GM21447 (cell line): Measurements from ENCODE around the gene NPDC1.

ENCODE experiments used
- ATAC-seq: cut with Tn5 transposase; IDR thresholded peaks from one replicate; pipeline ENCODE4 v1.9.1; 2021; ENCODE audit not compliant: unreplicated experiment

The NPDC1 gene

GRCh38 chr9:137027369-137028262 is 18.4 kb downstream of the NPDC1 start, which contains the start of gene ABCA2:
TSS of gene ABCA2 (minus strand) at chr9:137028237. CDS start at chr9:137028140, 97 bp downstream.
- ATAC-seq: no peak

GRCh38 chr9:137026828-137027227 is 19.1 kb downstream of the NPDC1 start:
- no peak for ATAC-seq

GRCh38 chr9:137026384-137026783 is 19.6 kb downstream of the NPDC1 start:
- ATAC-seq: no peak

GRCh38 chr9:137025517-137025966 is 20.4 kb downstream of the NPDC1 start:
- ATAC-seq: no peak

- ATAC-seq: no peak
These were observed 22.4 kb downstream of the NPDC1 start for GRCh38 chr9:137023583-137023991.

- ATAC-seq: no peak
These were observed 22.8 kb downstream of the NPDC1 start for GRCh38 chr9:137023157-137023556.

GRCh38 chr9:137022662-137023008 is 23.3 kb downstream of the NPDC1 start:
- ATAC-seq: no peak

DNA sequence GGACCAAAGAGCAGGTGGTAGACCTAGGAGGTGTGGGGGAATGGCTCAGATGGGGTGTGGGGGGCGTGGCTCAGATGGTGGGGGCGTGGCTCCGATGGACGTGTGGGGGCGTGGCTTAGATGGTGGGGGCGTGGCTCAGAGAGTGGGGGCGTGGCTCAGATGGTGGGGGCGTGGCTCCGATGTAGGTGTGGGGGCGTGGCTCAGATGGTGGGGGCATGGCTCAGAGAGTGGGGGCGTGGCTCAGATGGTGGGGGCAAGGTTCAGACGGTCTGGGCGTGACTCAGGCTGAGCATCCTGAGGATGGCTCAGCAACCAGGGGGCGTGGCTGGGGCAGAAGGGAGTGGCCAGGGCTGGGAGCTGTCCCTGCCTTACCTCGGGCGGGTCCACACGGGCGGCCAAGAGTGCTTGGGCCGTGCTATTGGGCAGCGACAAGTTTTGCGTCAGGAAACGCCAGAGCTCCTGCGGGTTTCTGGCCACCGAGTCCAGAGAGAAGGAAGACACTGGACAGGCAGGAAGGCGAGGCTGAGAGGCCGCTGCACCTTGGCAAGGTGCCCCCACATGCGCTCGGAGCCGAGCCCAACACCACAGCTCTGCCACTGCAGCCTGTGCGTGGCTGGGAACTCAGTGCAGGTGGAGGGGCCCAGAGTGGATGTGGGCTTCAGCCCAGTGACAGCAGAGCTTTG is 23.9 kb downstream of the NPDC1 start:
- no peak for ATAC-seq

DNA sequence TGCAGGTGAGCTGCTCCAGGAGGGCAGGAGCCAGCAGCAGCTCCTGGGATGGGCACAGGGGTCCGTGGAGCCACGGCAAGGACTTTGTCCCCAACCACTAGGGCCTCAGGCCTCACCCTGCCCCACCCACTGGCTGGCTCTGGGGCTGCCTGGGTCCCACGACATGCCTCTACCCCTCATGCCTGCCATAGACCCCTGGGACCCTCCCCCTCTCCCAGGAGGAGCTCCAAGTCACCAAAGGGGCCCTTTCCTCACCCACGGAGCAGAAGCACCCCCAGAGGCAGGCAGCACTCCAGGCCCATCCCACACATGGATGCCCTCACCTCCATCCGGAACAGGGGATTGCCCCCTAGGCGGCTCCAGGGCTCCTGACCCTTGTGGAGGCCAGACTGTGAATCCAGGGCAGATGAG is 24.4 kb downstream of the NPDC1 start:
- no peak for ATAC-seq

GRCh38 chr9:137020771-137021567 is 25.0 kb downstream of the NPDC1 start:
- ATAC-seq: no peak

GRCh38 chr9:137019891-137020683 is 25.9 kb downstream of the NPDC1 start:
- ATAC-seq: no peak

GRCh38 chr9:137018761-137019559 is 27.0 kb downstream of the NPDC1 start:
- ATAC-seq: no peak

GRCh38 chr9:137017791-137018497 is 28.0 kb downstream of the NPDC1 start:
- ATAC-seq: no peak

GRCh38 chr9:137017071-137017470 is 28.9 kb downstream of the NPDC1 start:
- no peak for ATAC-seq

GRCh38 chr9:137016436-137016835 is 29.5 kb downstream of the NPDC1 start:
- no peak for ATAC-seq

- no peak for ATAC-seq
These were observed 30.0 kb downstream of the NPDC1 start for GRCh38 chr9:137015976-137016375.

- ATAC-seq: no peak
These were observed 30.4 kb downstream of the NPDC1 start for GRCh38 chr9:137015540-137015930.

DNA sequence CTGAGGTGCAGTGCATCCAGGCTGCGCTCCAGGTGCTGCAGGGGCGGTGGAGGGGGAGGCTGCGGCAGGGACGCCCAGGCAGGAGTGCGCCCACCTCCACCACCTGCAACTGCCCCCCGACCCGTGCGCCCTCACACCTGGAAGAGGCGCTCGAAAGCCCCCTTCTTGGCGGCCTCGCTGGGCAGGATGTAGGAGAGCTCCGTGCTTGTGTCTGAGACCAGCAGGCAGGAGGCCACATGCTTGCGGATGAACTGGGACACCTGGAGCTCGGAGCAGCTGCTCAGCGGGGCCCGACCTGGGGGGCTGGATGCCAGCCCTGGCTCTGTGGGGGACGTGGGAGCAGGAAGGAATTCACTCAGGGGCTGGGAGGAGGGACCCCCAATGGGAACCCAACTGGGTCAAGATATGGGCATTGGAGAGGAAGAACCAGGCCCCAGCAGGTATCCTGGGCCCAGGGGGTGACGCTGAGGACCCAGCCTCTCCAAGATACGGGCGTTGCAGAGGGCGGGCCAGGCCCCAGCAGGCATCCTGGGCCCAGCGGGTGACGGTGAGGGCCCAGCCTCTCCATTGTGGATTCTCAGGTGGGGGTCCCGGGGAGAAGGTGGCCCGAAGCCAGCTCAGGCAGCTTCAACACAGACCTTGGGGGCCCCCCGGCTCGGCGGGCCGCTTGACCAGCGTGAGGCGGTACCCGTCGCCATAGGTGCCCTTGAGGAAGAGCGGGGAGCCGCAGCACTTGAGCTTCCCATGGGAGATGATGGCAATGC is 31.0 kb downstream of the NPDC1 start:
- ATAC-seq: no peak
